ENCODE measurements around the gene SAFB2.

SAFB2 gene

DNA sequence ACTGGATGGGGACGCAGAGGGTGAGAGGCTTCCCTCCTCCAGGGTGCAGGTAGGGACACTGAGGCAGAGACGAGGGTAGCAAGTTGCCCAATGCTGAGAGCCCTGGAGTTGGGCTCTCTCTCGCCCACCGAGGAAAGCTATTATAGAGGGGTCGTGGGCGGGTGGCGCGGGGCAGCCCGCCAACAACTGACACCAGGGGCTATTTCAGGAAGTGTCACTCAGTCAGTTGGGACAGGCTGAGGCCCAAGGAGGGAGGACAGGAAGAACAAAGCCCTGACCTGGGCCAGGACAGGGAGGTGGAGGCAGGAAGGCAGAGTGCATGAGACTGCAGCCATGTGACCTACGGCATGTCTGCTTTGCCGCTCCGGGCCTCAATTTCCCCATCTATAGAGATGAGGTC is 84.7 kb downstream of the SAFB2 start:
- DNase-seq, result no peak

Data from NCI-H345 (cell line).